Measurements from ENCODE around the gene DNAAF1.

DNAAF1 gene

GRCh38 chr16:84138824-84139627 is 6.1 kb upstream of the DNAAF1 start (continued):
- TF ChIP-seq, protein P1, sequence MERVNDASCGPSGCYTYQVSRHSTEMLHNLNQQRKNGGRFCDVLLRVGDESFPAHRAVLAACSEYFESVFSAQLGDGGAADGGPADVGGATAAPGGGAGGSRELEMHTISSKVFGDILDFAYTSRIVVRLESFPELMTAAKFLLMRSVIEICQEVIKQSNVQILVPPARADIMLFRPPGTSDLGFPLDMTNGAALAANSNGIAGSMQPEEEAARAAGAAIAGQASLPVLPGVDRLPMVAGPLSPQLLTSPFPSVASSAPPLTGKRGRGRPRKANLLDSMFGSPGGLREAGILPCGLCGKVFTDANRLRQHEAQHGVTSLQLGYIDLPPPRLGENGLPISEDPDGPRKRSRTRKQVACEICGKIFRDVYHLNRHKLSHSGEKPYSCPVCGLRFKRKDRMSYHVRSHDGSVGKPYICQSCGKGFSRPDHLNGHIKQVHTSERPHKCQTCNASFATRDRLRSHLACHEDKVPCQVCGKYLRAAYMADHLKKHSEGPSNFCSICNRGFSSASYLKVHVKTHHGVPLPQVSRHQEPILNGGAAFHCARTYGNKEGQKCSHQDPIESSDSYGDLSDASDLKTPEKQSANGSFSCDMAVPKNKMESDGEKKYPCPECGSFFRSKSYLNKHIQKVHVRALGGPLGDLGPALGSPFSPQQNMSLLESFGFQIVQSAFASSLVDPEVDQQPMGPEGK (tag by site-specific recombination; IDR thresholded peaks at IDR 0.05): peak; percentile 80
- TF ChIP-seq ZNF555 (tag by site-specific recombination; conservative IDR thresholded peaks at IDR 0.05) (no peak), REPIN1 (tag by site-specific recombination; IDR thresholded peaks at IDR 0.05; ENCODE audit: low read depth) (no peak), ZNF155 (tag by site-specific recombination; IDR thresholded peaks at IDR 0.05) (no peak), ZNF776 (tag by site-specific recombination; IDR thresholded peaks at IDR 0.05; ENCODE audit: borderline replicate concordance) (no peak), ZNF112 (tag by site-specific recombination; IDR thresholded peaks at IDR 0.05) (no peak), ZNF146 (tag by site-specific recombination; IDR thresholded peaks at IDR 0.05) (no peak), GFI1B (tag by site-specific recombination; IDR thresholded peaks at IDR 0.05) (no peak), ZNF133 (tag by site-specific recombination; IDR thresholded peaks at IDR 0.05) (no peak), ZNF280C (tag by site-specific recombination; IDR thresholded peaks at IDR 0.05) (no peak), FEZF1 (tag by site-specific recombination; IDR thresholded peaks at IDR 0.05) (peak; percentile 94), ZNF639 (tag by site-specific recombination; IDR thresholded peaks at IDR 0.05) (no peak), ZNF426 (tag by site-specific recombination; IDR thresholded peaks at IDR 0.05) (no peak), ZNF391 (tag by site-specific recombination; IDR thresholded peaks at IDR 0.05; ENCODE audit: borderline replicate concordance, low read depth) (peak; percentile 53; the same call in 1 of the 2 replicates), ZNF843 (tag by site-specific recombination; IDR thresholded peaks at IDR 0.05) (peak; percentile 19; the same call in 1 of the 2 replicates), IKZF3 (tag by site-specific recombination; IDR thresholded peaks at IDR 0.05) (peak; percentile 72; the same call in 1 of the 2 replicates), GLIS2 (tag by site-specific recombination; IDR thresholded peaks at IDR 0.05) (peak; percentile 56; the same call in 1 of the 2 replicates), ZNF184 (tag by site-specific recombination; IDR thresholded peaks at IDR 0.05) (no peak), ZNF544 (tag by site-specific recombination; IDR thresholded peaks at IDR 0.05) (no peak), ZNF654 (tag by site-specific recombination; IDR thresholded peaks at IDR 0.05; ENCODE audit: low read depth) (no peak), ZNF558 (tag by site-specific recombination; IDR thresholded peaks at IDR 0.05) (peak; percentile 22; the same call in 1 of the 2 replicates), ZNF174 (tag by site-specific recombination; IDR thresholded peaks at IDR 0.05) (no peak), PRDM1 (tag by site-specific recombination; IDR thresholded peaks at IDR 0.05) (peak; percentile 89), ZNF549 (tag by site-specific recombination; IDR thresholded peaks at IDR 0.05) (no peak), ZNF473 (tag by site-specific recombination; IDR thresholded peaks at IDR 0.05) (no peak)
- TF ChIP-seq, protein P2, sequence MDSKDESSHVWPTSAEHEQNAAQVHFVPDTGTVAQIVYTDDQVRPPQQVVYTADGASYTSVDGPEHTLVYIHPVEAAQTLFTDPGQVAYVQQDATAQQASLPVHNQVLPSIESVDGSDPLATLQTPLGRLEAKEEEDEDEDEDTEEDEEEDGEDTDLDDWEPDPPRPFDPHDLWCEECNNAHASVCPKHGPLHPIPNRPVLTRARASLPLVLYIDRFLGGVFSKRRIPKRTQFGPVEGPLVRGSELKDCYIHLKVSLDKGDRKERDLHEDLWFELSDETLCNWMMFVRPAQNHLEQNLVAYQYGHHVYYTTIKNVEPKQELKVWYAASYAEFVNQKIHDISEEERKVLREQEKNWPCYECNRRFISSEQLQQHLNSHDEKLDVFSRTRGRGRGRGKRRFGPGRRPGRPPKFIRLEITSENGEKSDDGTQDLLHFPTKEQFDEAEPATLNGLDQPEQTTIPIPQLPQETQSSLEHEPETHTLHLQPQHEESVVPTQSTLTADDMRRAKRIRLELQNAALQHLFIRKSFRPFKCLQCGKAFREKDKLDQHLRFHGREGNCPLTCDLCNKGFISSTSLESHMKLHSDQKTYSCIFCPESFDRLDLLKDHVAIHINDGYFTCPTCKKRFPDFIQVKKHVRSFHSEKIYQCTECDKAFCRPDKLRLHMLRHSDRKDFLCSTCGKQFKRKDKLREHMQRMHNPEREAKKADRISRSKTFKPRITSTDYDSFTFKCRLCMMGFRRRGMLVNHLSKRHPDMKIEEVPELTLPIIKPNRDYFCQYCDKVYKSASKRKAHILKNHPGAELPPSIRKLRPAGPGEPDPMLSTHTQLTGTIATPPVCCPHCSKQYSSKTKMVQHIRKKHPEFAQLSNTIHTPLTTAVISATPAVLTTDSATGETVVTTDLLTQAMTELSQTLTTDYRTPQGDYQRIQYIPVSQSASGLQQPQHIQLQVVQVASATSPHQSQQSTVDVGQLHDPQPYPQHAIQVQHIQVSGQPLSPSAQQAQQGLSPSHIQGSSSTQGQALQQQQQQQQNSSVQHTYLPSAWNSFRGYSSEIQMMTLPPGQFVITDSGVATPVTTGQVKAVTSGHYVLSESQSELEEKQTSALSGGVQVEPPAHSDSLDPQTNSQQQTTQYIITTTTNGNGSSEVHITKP (tag by site-specific recombination; IDR thresholded peaks at IDR 0.05): peak; percentile 72
- TF ChIP-seq, protein P3, sequence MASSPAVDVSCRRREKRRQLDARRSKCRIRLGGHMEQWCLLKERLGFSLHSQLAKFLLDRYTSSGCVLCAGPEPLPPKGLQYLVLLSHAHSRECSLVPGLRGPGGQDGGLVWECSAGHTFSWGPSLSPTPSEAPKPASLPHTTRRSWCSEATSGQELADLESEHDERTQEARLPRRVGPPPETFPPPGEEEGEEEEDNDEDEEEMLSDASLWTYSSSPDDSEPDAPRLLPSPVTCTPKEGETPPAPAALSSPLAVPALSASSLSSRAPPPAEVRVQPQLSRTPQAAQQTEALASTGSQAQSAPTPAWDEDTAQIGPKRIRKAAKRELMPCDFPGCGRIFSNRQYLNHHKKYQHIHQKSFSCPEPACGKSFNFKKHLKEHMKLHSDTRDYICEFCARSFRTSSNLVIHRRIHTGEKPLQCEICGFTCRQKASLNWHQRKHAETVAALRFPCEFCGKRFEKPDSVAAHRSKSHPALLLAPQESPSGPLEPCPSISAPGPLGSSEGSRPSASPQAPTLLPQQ (tag by site-specific recombination; IDR thresholded peaks at IDR 0.05): no peak; the same call in 1 of the 2 replicates
